ENCODE measurements around the gene FANCC.

- TF ChIP-seq IRF1 (CRISPR knock-in tag; IDR thresholded peaks at IDR 0.05; ENCODE audit: low read depth) = no peak
- no peak for TF ChIP-seq MEIS2 (CRISPR knock-in tag; IDR thresholded peaks at IDR 0.05)
- no peak for TF ChIP-seq SIN3A (IDR thresholded peaks at IDR 0.05; ENCODE audit: borderline replicate concordance, low read depth, low read length)
- TF ChIP-seq NR1H2 (CRISPR knock-in tag; IDR thresholded peaks at IDR 0.05; ENCODE audit: borderline replicate concordance, low read depth) = no peak
- no peak for TF ChIP-seq ATF7 (IDR thresholded peaks at IDR 0.05)
- TF ChIP-seq ATF7 (CRISPR knock-in tag; IDR thresholded peaks at IDR 0.05) = no peak
- TF ChIP-seq BRD4 (CRISPR knock-in tag; IDR thresholded peaks at IDR 0.05) = no peak
Observed at GRCh38 chr9:95346021-95346420, 28.5 kb upstream of the FANCC start.
